ENCODE results near the gene TNFRSF12A. TPM values are rescaled to one million over a fixed set of nuclear protein-coding genes. Genes with fewer than 3 reads are reported as not detected.

The TNFRSF12A gene
- total RNA-seq, 4 donors from 2014 or later, result 11.7 to 60.0 (median 23.6) TPM

DNA sequence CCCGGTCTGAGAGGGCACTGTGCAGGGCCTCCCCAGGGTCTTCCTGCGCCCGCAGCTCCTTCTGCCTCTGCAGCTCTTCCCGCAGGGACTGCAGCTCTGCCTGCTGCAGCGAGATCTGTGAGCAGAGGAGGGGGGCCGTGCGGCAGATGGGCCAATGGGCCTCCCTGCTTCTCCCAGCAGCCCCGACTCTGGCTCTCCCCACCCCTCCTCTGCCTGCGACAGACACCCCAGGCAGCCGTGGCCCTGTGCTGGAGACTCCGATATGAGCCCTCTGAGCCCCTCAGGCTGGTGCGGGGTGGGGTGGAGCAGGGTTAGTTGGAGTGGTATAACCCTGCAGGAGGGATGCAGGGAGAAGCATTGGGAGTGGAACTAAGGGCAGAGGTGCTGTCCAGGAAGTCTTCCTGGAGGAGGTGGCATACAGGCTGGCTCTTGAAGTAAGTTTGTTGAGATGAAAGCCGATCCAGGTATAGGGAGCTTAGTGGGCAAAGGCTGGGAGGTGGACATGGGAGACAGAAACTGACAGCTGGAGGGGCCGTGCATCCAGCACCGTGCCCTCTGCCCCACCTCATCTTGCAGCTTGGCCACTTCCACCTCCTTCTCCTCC is 8.7 kb downstream of the TNFRSF12A start:
- 19 to 28% methylated on average over 15 of the region's 15 CpGs for WGBS, 2 donors
- no peak for DNase-seq (ENCODE audit: low spot score in 2 of 2)
- H3K4me3 ChIP-seq (ENCODE audit: low read depth, poor library complexity, severe bottlenecking), result no peak overlapping the region
- TF ChIP-seq POLR2A (IDR thresholded peaks at IDR 0.05) (no peak), CTCF (IDR thresholded peaks at IDR 0.05) (no peak)
- intact Hi-C loops (cut with DNase I; ENCODE audit: low total_unique reads), result no loop called here

DNA sequence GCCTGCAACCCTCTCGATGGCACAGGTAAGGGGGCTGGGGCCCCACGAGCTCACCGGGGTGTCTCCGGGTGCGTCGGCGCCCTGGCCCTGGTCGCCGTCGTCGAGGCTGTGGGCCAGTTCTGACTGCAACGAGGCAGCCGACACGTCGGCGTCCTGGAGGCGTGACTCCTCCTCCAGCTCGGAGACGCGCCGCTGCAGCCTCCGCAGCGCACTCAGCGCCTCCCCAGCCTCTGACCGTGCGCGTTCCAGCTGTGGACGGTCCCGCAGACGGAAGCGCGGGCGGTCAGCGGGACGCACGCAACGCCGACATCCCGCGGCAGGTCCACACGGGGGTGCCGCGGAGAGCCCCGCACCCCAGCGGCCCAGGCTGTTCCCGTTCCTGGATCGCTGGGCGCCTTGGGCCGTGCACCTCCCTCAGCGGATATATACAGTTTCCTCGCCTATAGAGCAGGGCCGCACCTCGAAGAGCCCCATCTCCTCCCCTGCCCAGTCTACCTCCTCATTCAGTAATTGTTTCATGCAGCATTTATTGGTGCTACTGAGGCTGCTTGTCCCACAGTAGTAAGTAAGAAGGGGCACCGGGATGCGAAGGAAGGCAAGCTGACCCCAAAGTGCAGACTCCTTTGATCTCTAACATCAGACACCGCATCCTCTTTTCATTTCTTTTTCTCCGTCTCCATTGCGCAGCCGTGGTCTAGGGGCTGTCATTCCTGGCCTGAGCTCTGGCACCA is 9.5 kb downstream of the TNFRSF12A start:
- WGBS, 2 donors, result 16 to 21% methylated on average over 22 to 26 of the region's 59 CpGs
- no peak for DNase-seq (ENCODE audit: low spot score in 2 of 2)
- intact Hi-C loops (cut with DNase I; ENCODE audit: low total_unique reads), result no loop called here
- TF ChIP-seq POLR2A (IDR thresholded peaks at IDR 0.05) (no peak), CTCF (IDR thresholded peaks at IDR 0.05) (no peak)
- H3K4me3 ChIP-seq (ENCODE audit: low read depth, poor library complexity, severe bottlenecking), result no peak overlapping the region

DNA sequence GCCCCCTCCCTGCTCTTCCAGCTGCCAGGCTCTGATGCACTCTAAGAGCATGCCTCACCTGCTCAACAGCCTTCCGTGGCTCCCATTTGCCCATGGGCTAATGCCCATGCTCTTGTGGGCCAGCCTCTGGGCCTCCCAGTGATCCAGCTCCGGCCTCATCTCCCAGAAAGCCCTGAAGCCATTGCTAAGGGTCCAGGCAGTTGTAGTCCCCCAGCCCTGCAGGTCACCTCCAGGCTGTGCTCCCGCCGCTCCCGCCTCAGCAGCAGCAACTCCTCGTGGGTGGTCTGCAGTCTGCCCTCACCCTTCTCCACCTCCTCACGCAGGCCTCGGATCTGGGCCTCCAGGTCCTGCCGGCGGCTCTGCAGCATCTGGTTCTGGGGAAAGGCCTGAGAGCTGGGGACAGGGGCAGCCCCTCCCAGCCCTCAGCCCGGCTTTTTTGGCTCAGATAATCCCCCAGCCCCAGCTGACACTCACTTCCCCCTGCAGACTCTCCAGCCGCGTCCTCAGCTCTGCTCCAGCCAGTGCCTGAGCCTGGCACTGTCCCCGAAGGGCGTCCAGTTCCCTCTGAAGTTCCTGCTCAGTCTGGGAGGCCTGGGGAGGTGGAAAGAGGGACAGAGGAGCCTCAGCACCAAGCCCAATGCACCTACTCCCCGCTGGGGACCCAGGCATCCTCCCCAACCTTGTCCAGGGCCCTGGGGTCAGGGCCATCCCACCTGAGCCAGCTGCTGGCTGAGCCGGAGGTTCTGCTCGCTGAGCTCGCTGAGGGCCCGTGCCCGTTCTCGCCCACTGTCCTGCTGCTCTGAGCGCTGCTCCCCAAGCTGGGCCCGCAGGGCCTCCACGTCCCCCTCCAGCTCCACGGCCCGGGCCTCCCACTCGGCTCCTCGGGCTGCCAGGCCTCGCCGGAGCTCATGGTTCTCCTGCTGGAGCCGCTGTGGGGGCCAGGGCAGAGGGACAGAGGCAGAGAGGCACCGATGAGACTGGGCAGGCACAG is 10.3 kb downstream of the TNFRSF12A start:
- 77 to 82% methylated on average over 31 to 33 of the region's 33 CpGs for WGBS, 2 donors
- no peak for DNase-seq (ENCODE audit: low spot score in 2 of 2)
- TF ChIP-seq POLR2A (IDR thresholded peaks at IDR 0.05) (no peak), CTCF (IDR thresholded peaks at IDR 0.05) (no peak)
- H3K4me3 ChIP-seq (ENCODE audit: low read depth, poor library complexity, severe bottlenecking), result no peak overlapping the region
- intact Hi-C loops (cut with DNase I; ENCODE audit: low total_unique reads), result no loop called here

- intact Hi-C loops (cut with DNase I; ENCODE audit: low total_unique reads), result no loop called here
- no peak for DNase-seq (ENCODE audit: low spot score in 2 of 2)
- TF ChIP-seq CTCF (IDR thresholded peaks at IDR 0.05), result no peak
- TF ChIP-seq POLR2A (IDR thresholded peaks at IDR 0.05), result no peak
- H3K4me3 ChIP-seq (ENCODE audit: low read depth, poor library complexity, severe bottlenecking), result no peak overlapping the region
- 40 to 42% methylated on average over 7 of the region's 7 CpGs for WGBS, 2 donors
Observed at GRCh38 chr16:3032624-3033023, 12.5 kb downstream of the TNFRSF12A start.

DNA sequence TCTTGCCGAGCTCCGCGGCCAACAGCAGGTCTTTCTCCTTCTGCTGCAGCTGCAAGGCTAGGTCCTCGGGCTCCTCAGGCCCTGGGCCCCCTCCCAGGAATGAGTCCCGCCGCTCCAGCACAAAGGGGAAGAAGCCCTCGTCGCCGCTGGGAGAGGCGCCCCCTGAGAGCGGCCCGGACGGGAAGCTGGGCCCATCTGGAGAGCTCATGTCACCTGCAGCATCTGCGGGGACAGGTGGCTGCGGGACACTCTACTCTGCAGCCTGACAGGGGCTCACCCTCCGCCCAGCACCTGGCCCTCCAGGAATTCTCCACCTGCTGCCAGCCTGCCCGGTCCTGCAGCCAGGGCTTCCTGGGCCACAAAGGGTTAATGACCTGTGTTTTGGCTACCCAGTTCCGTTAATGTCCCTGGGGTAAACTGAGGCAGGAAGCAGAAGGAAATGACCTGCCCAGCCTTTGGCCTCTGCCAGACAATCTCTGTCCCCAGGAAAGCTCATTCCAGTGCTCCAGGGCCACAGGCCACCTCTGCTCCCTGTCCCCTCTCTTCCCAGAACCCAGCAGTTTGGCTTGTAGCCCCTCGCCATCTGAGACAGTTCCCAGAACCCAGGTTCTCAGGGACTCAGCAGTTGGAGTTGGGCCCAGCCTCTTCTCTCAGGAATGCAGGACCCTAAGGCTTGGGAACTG is 15.3 kb downstream of the TNFRSF12A start:
- WGBS, 2 donors, result 51 to 53% methylated on average over 13 to 18 of the region's 19 CpGs
- no peak for TF ChIP-seq POLR2A (IDR thresholded peaks at IDR 0.05)
- TF ChIP-seq CTCF (IDR thresholded peaks at IDR 0.05), result no peak
- H3K4me3 ChIP-seq (ENCODE audit: low read depth, poor library complexity, severe bottlenecking), result no peak overlapping the region
- intact Hi-C loops (cut with DNase I; ENCODE audit: low total_unique reads), result no loop called here
- no peak for DNase-seq (ENCODE audit: low spot score in 2 of 2)
